Parathyroid adenoma (tissue), 2 donors: ENCODE data around the gene CC2D1A.

Experiments used
- H2AFZ ChIP-seq: fragments of 300-600 bp; sonication (generic); one replicate; pipeline ENCODE4 v1.7.0; 2017; ENCODE audit warnings: antibody characterized with exemption, mild to moderate bottlenecking
- H3K27ac ChIP-seq: fragments of 300-600 bp; sonication (generic); one replicate; pipeline ENCODE4 v1.7.0; 2017
- H3K27me3 ChIP-seq: fragments of 300-600 bp; sonication (generic); one replicate; pipeline ENCODE4 v1.7.0; 2017; ENCODE audit warnings: low read length; ENCODE audit not compliant: control insufficient read depth, insufficient read depth
- H3K36me3 ChIP-seq: fragments of 300-600 bp; sonication (generic); one replicate; pipeline ENCODE4 v1.7.0; 2017; ENCODE audit warnings: low read length; ENCODE audit not compliant: control insufficient read depth, insufficient read depth
- H3K4me1 ChIP-seq: fragments of 300-600 bp; sonication (generic); one replicate; pipeline ENCODE4 v1.7.0; 2017; ENCODE audit warnings: control low read depth
- H3K4me2 ChIP-seq: fragments of 300-600 bp; sonication (generic); one replicate; pipeline ENCODE4 v1.7.0; 2017; ENCODE audit warnings: low read length
- H3K4me3 ChIP-seq: fragments of 300-600 bp; sonication (generic); one replicate; pipeline ENCODE4 v1.7.0; 2017; ENCODE audit warnings: low read depth, low read length
- H3K79me2 ChIP-seq: fragments of 300-600 bp; sonication (generic); one replicate; pipeline ENCODE4 v1.7.0; 2017; ENCODE audit warnings: control low read depth
- H3K9ac ChIP-seq: fragments of 300-600 bp; sonication (generic); one replicate; pipeline ENCODE4 v1.7.0; 2017; ENCODE audit warnings: mild to moderate bottlenecking
- H3K9me3 ChIP-seq: fragments of 300-600 bp; sonication (generic); one replicate; pipeline ENCODE4 v1.7.0; 2017; ENCODE audit warnings: low read length; ENCODE audit not compliant: control insufficient read depth
- TF ChIP-seq, protein P1 (sequence below): fragments of 300-600 bp; sonication (generic); IDR thresholded peaks from one replicate; pipeline ENCODE4 v1.7.0; 2017; ENCODE audit warnings: antibody characterized with exemption, mild to moderate bottlenecking
- donor health status: primary hyperparathyroidism.

The CC2D1A gene

GRCh38 chr19:13961826-13962698, 56.1 kb downstream of the CC2D1A start:
- H2AFZ ChIP-seq, result no peak overlapping the region
- no peaks in the 10 kb centered on the region for H3K4me1 ChIP-seq
- no peaks in the 10 kb centered on the region for H3K79me2 ChIP-seq
- TF ChIP-seq, protein P1, sequence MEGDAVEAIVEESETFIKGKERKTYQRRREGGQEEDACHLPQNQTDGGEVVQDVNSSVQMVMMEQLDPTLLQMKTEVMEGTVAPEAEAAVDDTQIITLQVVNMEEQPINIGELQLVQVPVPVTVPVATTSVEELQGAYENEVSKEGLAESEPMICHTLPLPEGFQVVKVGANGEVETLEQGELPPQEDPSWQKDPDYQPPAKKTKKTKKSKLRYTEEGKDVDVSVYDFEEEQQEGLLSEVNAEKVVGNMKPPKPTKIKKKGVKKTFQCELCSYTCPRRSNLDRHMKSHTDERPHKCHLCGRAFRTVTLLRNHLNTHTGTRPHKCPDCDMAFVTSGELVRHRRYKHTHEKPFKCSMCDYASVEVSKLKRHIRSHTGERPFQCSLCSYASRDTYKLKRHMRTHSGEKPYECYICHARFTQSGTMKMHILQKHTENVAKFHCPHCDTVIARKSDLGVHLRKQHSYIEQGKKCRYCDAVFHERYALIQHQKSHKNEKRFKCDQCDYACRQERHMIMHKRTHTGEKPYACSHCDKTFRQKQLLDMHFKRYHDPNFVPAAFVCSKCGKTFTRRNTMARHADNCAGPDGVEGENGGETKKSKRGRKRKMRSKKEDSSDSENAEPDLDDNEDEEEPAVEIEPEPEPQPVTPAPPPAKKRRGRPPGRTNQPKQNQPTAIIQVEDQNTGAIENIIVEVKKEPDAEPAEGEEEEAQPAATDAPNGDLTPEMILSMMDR, result no peak
- no peaks in the 10 kb centered on the region for H3K9me3 ChIP-seq
- H3K27ac ChIP-seq, result no peak overlapping the region
- H3K4me3 ChIP-seq, result no peak overlapping the region
- no peak overlapping the region for H3K4me2 ChIP-seq
- no peaks in the 10 kb centered on the region for H3K36me3 ChIP-seq
- H3K27me3 ChIP-seq, result no peaks in the 10 kb centered on the region
- H3K9ac ChIP-seq, result no peak overlapping the region

GRCh38 chr19:13962699-13963602, 57.0 kb downstream of the CC2D1A start:
- Histone ChIP-seq H3K27me3 (no peaks in the 10 kb centered on the region), H3K4me2 (no peak overlapping the region), H3K4me1 (no peaks in the 10 kb centered on the region), H3K4me3 (no peak overlapping the region), H3K9ac (no peak overlapping the region), H3K27ac (no peak overlapping the region), H2AFZ (no peak overlapping the region), H3K9me3 (no peaks in the 10 kb centered on the region), H3K36me3 (no peaks in the 10 kb centered on the region), H3K79me2 (no peaks in the 10 kb centered on the region)
- TF ChIP-seq, protein P1, result no peak

GRCh38 chr19:13963603-13964105, 57.7 kb downstream of the CC2D1A start:
- H3K27me3 ChIP-seq, result no peaks in the 10 kb centered on the region
- H2AFZ ChIP-seq, result no peak overlapping the region
- no peaks in the 10 kb centered on the region for H3K36me3 ChIP-seq
- no peak overlapping the region for H3K4me3 ChIP-seq
- H3K27ac ChIP-seq, result no peak overlapping the region
- TF ChIP-seq, protein P1, result no peak
- H3K9me3 ChIP-seq, result no peaks in the 10 kb centered on the region
- H3K4me1 ChIP-seq, result no peaks in the 10 kb centered on the region
- H3K4me2 ChIP-seq, result no peak overlapping the region
- no peaks in the 10 kb centered on the region for H3K79me2 ChIP-seq
- H3K9ac ChIP-seq, result no peak overlapping the region

GRCh38 chr19:13964776-13965175, 58.8 kb downstream of the CC2D1A start:
- H3K4me1 ChIP-seq, result no peaks in the 10 kb centered on the region
- TF ChIP-seq, protein P1, result no peak
- no peak overlapping the region for H2AFZ ChIP-seq
- no peaks in the 10 kb centered on the region for H3K79me2 ChIP-seq
- H3K27ac ChIP-seq, result no peak overlapping the region
- no peak overlapping the region for H3K4me2 ChIP-seq
- no peaks in the 10 kb centered on the region for H3K9me3 ChIP-seq
- no peaks in the 10 kb centered on the region for H3K36me3 ChIP-seq
- no peak overlapping the region for H3K4me3 ChIP-seq
- H3K27me3 ChIP-seq, result no peaks in the 10 kb centered on the region
- H3K9ac ChIP-seq, result no peak overlapping the region
